Transverse colon (tissue), 3 donors: Measurements from ENCODE around the gene FBXO47.
"Not testable (repeated sequence)": the region's sequence is repeated elsewhere in the genome, so short reads cannot be mapped to it uniquely, and the experiment has no call there.

Source experiments
- CTCF ChIP-seq, 5 experiments: fragments of 200-600 bp in 3 of 5; fragments of 450-650 bp in 2 of 5; sonication (generic) in 3 of 5; IDR thresholded peaks; 1 replicate in 2 of 5; 2 replicates in 3 of 5; pipeline ENCODE4 v1.5.1; 2016 to 2017; ENCODE audit warnings: antibody characterized with exemption in 5 of 5, inconsistent platforms in 3 of 5, mild to moderate bottlenecking in 2 of 5, moderate library complexity in 1 of 5
- POLR2A ChIP-seq: fragments of 450-650 bp; IDR thresholded peaks from one replicate; pipeline ENCODE4 v1.6.1; 2016; ENCODE audit warnings: antibody characterized with exemption, mild to moderate bottlenecking, moderate library complexity

GRCh38 chr17:38911731-38912081 lies 55.5 kb downstream of the FBXO47 start:
- not testable (repeated sequence) for TF ChIP-seq POLR2A; CTCF (IDR thresholded peaks at IDR 0.05)
